ENCODE measurements around the gene SUSD3.
"Not testable (repeated sequence)": the region's sequence is repeated elsewhere in the genome, so short reads cannot be mapped to it uniquely, and the experiment has no call there.

The SUSD3 gene

DNA sequence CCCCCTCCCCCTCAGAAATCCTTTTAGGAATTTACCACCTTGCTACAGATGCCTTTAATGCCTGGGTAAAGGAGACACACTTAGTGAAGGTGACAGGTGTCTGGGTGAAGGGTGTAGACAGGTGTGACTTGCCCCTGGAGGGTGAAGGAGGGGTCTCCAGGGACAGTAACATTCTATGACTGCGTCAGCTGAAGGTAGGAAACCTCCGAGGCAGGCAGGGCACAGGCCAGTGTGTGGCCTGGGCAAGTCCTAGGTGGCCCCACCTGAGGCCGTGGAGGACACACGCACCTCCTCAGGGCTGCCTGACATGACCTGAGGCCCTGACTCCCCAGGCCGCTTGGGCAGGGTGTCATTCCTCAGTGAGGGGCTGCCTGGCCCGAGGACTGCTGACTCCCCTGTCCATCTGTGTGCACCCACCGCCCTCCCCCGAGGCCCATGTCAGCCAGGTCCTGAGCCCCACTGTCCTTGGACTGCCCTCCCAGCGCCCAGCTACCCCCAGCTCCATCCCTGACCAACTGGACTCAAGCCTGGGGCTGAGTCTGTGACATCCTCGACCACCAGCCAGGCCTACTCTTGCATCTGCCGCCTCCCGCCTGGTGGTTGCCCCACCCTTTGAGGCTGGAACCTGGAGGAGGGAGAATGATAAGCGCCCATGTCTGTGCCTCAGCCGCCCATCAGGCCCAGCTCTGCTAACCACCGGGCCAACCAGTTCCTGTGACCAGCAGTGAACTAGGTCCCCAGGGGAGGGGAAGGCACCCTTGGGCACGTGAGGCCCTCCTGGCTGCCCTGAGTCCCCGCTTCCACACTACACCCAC lies 55.9 kb downstream of the SUSD3 start:
- FAIRE-seq, result no peak

DNA sequence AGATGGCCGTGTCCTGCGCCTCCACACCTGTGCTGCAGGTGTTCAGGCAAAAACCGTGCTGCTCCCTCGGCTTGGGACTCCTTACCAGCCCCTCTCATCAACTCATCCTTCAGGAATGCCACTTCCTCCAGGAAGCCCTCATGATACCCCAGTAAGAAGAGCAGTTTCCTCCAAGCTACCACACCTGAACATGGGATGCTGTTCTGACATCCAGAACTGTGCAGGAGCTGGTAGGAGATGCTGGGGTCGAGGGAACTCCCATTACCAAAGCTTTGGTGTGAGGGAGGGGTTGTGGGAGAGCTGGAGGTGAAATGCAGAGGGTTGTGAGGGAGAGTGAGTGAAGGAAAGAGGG lies 56.5 kb downstream of the SUSD3 start:
- no peak for FAIRE-seq

DNA sequence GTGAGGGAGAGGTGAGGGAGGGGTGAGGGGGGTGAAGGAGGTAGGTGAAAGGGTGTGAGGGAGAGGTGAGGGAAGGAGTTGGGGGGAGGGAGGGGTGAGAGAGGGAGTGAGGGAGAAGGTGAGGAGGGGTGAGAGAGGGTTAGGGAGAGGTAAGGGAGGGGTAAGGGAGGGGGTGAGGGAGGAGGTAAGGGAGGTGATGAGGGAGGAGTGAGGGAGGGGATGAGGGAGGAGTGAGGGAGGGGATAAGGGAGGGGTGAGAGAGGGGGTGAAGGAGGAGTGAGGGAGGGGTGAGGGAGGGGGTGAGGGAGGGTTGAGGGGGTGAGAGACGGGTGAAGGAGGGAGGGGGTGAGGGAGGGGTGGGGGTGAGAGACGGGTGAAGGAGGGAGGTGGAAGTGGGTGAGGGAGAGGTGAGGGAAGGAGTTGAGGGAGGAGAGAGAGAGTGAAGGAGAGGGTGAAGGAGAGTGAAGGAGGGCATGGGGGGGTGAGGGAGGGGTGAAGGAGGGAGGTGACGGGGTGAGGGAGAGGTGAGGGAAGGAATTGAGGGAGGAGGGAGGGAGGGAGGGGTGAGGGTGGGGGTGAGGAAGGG lies 57.1 kb downstream of the SUSD3 start:
- FAIRE-seq, result no peak

DNA sequence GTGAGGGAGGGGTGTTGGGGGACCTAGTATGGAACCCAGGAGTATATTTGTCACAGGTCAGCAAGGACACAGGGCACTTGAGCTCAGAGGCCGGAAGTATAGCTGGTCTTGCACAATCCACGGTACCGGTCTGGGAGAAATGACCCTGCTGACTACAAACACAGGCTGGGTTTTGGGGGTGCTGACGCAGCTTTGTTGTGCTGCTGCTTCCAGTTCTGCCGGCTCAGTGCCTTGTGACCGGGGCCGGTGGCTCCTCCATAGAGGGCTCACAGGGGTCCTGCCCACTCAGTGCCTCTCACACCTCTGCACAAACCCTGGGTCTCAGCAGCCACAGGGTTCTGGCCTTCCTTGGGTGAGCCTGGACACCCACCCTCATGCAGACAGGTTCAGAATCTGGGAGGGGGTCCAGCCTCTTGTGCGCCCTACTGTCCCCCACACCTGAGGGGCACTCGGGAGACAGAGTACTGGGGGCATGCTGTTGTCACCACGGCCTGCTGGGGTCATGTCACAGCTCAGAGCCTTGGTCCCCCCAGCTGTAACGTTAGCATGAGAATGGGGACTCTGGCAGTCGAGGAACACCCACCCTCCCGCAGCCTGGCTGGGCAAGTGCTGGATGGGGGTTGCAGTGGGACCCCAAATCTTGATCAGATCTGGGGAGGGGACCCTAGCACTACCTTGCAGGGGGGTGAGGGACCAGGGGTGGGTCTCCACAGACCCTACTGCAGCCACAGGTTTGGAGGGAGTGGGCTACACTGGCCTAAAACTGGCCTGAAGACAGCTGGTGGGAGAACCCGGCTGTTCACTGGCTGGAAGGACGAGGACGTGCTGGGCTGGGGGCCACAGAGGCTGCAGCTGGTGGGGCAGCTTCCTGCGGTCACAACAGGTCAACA lies 57.8 kb downstream of the SUSD3 start:
- FAIRE-seq, result no peak

DNA sequence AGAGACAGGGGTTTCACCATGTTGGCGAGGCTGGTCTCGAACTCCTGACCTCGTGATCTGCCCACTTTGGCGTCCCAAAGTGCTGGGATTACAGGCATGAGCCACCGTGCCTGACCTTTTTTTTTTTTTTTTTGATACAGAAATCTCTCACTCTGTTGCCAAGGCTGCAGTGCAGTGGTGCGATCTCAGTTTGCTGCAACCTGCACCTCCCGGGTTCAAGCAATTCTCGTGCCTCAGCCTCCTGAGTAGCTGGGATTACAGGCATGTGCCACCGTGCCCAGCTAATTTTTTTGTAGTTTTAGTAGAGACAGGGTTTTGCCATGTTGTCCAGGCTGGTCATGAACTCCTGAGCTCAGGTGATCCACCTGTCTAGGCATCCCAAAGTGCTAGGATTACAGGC lies 59.0 kb downstream of the SUSD3 start:
- FAIRE-seq, result not testable (repeated sequence)

DNA sequence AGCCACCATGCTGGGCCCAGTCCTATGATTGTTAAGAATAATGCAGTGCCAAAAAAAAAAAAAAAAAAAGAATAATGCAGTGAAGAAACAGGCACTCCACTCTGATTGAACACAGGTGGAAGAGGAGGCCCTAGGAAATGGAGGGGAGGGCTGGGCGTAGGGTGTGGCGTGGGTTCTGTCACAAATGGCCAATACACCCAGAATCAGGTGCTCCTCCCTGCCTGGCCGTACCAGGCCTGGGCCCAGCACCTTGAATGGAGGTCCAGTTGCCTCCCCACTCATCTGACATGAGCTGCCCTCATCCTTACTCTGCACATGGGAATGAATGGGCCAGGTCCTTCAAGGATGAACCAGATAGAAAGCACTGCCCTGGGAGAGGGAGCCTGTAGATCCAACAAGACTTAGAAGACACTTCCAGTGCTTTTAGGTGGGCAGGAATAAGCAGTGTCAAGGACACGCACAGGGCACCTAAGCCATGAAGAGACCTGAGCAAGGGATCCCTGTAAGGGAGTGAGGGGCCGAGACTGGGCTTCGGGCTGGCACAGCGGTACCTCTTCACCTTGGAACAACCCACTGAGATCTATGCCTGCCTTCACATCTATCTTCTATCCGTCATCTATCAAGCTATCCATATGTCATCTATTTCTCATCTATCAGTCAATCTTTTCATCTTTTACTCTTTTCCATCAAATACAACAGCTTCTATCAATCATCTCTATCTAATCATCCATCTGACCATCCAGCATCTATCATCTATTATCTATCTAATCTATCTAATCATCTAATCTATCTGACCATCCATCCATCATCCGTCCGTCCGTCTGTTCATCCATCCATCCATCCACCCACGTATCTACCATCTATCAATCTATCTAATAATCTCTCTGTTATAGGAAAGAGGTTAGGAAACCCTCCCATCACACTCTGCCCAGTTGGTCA lies 59.7 kb downstream of the SUSD3 start:
- FAIRE-seq, result no peak

DNA sequence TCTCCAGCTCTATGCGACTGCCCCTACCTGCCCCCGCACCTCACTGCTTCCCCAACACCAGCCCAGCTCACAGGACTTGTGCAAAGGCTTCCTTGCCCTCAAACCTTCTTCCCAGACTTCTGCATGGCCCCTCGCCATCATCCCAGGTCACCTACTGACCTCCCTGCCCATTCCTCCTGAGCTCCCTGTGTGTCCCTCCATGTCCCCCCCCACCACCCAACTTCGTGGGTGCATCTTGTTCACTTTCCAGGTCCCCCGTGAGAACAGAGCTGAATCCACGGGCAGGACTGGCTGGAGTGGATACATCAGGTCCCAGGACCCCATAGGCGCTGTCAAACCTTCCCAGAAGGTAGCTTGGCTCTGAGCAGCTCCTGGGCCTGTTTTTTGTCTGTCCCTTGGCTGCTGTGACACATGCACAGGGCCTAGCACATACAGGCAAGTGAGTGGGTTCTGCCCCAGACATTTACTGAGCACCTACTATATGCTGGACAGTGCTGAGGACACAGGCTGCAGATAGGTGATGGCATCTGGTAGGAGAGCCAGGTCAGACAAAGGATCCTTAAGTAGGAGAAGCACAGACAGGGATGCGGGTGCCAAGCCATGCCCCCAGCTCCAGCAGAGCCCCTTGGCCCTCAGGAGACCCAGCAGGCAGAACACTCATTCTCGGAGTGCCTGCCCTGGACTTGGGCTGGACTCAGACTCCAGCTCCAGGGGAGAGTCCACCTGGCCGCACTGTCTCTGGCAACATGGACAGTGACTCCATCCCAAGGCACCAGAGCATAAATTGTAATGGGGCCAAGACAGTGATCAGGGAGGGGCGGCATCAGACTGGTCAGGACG lies 60.6 kb downstream of the SUSD3 start:
- FAIRE-seq, result no peak

DNA sequence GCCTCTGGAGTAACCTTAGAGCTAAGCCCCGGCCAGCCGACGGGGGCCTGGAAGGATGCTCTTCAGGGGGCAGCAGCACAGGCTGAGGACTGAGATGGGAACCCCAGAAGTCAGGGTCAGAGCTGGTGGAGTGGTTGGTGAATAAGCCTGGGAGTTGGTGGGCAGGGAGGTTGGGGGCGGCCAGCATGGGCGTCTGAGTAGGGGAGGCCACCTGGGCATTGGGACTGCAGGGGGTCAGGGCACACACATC lies 61.1 kb downstream of the SUSD3 start:
- no peak for FAIRE-seq

DNA sequence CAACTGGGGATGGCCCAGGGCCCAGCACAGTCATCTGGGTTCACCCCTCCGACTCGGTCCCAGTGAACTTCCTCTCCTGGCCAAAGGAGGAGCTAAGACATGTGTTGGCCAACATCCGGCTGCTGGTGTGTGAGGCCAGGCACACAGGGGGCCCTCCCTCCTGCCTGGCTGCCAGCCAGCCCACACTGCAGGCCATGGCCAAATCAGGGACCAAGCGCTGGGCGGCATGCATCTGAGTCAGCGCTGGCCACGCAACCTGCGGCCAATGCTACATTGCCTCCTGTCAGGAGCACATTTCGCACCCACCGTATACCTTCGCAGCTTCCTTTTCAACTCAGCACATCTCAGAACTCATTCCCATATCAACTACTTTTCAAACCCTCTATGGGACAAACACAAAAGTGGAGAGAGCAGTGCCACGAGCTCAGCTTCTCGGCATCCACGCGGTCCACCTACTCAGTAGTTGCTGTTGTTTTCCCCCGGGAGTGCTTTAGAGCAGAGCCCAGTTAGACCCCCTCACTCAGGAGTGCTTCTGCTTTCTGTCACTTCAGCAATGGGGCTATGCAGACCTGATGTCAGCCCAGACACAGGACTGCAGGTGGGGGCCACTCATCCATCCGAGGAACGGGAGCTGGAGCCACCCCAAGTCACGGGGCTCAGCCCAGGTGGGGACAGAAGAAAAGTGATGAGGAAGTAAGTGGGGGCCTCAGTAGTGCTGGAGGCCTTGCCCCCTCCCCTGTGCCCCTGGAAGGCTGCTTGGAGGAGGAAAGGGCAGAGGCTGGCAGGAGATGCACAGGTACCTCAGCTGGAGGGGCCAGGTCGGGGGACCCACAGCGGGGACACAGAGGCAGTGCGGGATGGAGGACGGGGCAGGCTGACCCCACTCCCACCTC lies 61.7 kb downstream of the SUSD3 start:
- FAIRE-seq, result no peak

DNA sequence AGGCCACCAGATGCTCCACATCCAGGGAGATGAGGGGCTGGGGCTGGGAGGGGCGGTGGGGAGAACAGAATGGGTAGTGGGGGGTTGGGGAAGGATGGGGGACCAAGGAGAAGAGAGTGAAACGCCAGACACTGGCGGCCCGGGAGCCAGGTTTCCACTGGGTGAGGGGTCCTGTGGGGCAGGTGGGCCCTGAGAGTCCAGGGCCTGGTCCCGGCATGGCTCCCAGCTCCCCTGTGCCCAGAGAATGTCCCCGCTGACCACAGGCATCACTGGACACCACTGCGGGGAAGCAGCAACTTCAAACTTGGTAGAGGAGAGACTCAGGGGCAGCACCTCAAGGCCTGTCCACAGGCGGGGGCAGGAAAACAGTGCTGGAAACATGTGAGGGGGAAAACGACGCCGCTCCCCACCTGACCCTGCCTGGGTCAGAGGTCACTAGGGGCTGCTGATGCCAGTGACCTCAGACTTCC lies 62.4 kb downstream of the SUSD3 start:
- no peak for FAIRE-seq

DNA sequence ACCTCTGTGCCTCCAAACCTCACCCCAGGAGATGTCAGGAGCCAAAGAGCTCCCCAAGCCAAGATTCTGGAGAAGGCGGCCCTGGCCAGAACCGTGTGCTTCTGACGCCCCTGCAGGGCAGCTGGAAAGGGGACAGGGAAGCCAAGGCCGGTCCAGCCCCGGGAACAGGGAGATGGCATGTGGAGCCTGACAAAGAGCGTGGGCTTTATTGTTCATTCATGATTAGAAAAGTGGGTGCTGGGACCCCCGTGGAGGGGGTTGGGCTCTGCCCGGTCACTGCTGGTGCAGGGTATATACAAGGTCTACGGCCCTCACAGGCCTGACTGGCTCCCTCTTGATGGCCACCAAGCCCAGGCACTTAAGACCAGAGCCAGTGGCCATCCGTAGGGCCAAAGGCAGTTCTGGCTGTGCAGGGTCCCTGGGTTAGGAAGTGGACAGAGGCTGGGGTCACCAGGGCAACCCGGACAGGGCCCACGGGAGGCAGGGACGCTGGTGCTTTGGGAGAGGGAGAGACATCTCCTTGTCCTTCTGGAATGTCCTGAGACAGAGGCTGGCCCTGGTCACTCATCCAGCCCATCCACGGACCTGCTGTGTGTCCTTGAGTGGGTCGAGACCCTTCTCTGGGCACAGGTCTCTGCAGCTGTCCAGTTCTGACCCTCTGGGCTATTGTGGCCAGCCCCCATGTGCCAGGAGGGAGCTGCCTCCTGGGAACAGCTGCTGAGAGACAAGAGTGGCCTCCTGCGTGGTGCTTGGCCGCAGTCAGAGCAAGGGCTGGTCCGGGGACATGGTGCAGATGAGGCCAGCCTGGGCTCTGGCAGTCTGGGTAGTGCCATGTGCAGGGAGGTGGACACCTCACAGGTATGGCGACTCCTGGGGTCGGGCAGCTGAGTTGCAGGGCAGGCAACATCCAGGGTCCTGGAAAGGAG lies 63.1 kb downstream of the SUSD3 start:
- no peak for FAIRE-seq

DNA sequence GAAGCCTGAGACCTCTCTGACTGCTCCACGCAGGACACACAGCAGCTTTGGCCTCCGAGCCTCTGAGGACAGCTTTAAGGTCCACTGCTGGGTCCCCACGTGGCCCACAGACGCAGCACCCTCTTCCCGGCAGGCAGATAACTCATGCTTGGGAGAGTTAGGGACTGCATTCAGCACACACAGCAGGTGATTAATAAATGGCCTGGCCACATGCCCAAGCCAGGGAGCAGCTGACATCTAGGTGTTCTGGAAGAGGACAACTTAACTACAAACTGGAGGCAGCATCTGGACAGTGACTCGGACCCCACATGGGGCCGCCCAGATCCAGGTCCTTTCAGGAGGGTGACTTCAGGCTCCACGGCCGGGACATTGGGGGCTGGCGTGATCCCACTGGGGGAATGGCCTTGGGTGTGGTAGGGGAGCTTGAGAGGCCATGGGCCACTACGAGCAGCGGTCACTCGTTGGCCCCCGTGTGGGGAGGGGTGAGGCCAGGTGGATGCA lies 64.3 kb downstream of the SUSD3 start:
- no peak for FAIRE-seq

DNA sequence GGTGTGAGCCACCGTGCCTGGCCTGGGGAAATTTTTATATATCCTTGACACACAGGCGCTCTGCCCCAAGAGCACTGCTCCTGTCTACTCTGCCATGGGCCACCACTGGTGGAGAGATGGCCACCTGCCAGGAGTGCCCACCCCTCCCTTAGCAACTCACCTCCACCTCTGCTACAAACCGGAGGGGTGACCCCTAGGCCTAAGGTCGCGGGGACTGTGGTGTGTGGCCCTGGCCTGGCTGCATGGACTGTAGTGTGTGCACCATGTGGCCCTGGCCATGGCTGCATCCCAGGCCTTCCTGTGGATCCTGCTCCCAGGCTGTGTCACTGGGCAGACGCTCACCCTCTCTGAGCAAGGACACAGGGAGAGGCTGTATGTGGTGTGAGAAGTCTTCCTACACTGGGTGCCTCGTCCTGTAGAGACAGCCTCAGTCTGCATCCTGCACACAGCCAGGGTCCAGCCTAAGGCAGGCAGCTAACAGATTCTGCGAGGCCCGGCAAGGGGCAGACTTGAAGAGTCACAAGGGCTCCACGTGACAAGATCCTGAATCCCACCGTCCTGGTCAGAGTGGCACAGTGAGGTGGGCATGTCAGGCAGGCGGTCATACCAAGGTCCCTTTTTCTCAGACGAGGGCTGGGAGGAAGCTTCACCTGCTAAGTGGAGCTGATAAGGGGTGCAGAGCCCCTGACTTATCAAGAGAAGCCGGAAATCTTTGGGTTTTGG lies 65.2 kb downstream of the SUSD3 start:
- no peak for FAIRE-seq

DNA sequence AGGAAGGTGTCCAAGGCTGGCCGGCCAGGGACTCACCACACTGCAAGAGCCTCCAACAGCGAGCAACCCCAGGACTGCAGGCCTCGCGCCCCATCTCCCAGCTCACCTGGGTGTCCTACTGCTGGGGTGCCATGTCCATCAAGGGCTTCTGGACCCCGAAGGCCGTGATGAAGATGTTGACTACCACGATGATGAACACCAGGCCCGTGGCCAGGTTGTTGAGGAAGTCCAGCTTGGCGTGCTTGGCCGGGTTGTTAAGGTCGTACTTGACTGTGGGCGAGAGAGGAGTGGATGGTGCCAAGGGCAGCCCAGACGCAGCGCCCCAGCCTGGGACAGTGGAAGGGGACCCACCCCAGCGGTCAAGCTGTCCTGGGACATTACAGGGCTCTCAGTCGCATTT lies 66.3 kb downstream of the SUSD3 start:
- no peak for FAIRE-seq

DNA sequence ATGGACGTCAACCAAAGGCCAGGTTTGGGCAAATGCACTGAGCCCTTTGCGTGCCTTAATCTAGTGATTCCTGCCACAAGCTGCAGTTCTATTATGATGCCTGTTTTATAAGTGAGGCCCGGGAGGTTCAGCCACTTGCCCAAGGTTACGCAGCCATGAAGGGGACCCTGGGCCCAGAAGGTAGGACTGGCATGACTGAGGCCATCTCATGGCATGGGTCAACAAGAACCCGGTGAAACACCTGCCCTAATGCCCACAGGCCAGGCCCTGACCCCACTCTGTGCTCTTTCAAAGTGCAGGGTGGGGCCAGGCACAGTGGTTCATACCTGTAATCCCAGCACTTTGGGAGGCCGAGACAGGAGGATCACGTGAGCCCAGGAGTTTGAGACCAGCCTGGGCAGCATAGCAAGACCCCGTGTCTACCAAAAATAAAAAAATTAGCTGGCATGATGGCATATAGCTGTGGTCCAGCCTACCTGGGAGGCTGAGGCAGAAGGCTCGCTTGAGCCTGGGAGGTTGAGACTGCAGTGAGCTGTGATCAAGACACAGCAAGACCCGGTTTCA lies 66.9 kb downstream of the SUSD3 start:
- FAIRE-seq, result no peak

DNA sequence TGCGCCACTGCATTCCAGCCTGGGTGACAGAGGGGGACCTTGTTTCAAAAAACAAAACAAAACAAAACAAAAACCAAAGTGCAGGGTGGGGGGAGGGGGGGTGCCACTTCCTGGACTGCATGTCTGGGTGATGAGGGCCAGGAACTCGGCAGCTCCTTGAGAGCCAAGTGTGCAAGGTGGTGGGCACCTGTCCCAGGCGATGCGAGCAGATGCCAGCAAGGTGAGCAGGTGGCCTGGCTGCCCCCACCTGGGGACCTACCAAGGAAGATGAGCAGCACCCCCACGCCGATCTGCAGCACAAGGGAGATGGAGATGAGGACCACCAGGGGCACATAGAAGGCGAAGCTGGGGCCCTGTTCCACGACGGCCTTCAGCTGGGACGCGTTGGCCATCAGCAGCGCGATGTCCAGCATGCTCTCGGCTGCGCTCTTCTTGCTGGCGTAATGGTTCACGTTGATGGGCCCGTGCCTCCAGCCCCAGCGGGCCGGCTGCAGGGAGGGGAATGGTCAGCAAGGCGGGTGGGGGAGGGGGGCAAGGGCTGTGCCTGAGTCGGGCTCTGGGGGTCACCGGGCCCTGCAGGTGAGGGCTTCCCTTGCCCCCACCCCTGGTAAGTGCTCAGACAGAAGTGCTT lies 67.8 kb downstream of the SUSD3 start:
- no peak for FAIRE-seq

DNA sequence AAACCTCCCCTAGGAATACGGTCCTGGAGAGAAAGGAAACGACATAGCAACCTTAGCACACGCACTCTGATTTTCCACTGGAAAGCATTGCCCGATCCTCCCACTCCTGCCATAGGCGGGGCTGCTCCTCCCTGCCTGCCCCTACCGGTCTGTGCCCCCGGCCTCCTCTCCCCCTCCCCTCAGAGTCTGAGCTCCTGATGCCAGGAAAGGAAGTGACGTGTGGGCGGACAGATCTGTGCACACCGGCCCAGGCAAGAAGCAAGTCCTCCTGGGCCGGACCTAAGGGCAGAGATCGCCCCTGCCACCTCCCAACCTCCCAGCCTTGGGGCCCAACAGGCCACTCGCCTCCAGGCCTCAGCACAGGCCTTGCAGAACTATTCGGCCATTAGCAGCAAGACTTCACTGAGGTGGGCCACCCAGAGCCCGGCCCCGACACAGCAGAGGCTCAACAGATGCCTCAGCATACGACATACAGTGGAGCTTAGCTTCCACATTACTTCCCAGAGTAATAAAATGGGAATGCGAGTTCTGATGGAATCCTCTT lies 68.4 kb downstream of the SUSD3 start:
- no peak for FAIRE-seq

Data from G401.6 (cell line).